ENCODE measurements around the gene ZNF653. TPM values are rescaled to one million over a fixed set of nuclear protein-coding genes. Genes with fewer than 3 reads are reported as not detected.

ZNF653 gene, protein sequence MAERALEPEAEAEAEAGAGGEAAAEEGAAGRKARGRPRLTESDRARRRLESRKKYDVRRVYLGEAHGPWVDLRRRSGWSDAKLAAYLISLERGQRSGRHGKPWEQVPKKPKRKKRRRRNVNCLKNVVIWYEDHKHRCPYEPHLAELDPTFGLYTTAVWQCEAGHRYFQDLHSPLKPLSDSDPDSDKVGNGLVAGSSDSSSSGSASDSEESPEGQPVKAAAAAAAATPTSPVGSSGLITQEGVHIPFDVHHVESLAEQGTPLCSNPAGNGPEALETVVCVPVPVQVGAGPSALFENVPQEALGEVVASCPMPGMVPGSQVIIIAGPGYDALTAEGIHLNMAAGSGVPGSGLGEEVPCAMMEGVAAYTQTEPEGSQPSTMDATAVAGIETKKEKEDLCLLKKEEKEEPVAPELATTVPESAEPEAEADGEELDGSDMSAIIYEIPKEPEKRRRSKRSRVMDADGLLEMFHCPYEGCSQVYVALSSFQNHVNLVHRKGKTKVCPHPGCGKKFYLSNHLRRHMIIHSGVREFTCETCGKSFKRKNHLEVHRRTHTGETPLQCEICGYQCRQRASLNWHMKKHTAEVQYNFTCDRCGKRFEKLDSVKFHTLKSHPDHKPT
- 6.6 and 11.1 TPM in 2 replicates for total RNA-seq

GRCh38 chr19:11505504-11506100 lies at the start of gene ZNF653:
Gene ZNF653, minus strand, starts transcription at chr19:11505839. Its CDS starts 53 bp downstream, at chr19:11505786.

DNA sequence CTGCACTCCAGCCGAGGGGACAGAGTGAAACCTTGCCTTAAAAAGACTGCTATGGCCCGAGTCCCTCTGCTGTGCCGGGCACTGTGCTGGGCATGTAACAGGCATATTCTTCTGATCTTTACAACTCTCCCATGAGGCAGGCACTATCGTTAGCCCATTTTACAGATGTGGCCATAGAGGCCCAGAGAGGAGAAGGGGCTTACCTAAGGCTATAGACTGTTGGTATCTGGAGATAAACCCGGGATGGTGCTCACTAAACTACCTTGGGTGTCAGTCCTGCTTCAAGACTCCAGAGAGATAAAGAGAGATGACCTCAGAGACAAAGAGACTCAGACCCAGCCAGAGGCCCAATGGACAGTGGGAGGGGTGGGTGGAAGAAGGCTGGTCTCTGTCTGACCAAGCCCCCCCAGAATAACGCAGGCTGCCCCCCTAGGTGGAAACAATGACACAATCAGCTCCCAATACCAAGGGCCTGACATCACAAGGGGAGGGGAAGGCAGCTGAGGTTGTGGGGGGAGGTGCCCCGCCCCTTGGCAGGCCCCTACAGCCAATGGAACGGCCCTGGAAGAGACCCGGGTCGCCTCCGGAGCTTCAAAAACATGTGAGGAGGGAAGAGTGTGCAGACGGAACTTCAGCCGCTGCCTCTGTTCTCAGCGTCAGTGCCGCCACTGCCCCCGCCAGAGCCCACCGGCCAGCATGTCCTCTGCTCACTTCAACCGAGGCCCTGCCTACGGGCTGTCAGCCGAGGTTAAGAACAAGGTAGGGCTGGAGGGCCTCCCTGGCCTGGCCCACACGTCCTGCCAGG lies 32.8 kb upstream of the ZNF653 start, which contains the start of gene CNN1:
TSS of gene CNN1 (plus strand) at position 620 of the 805 bp plus-strand sequence. CDS start at position 697, 77 bp downstream.

GRCh38 chr19:11528551-11529341 lies 23.1 kb upstream of the ZNF653 start, which contains the start of gene ECSIT:
Gene ECSIT, minus strand, starts transcription at chr19:11529134. Its CDS starts 9,964 bp downstream, at chr19:11519170.

GRCh38 chr19:11480715-11481533 lies 24.7 kb downstream of the ZNF653 start, which contains the start of gene ELAVL3:
Gene ELAVL3, minus strand, starts transcription at chr19:11481046. Its CDS starts 438 bp downstream, at chr19:11480608.

GRCh38 chr19:11435057-11435832 lies 70.4 kb downstream of the ZNF653 start, which contains the start of the genes ODAD3 and PRKCSH:
Gene ODAD3, minus strand, starts transcription at chr19:11435121. Its CDS starts 105 bp downstream, at chr19:11435016.
Gene PRKCSH, plus strand, starts transcription at chr19:11435635. Its CDS starts 483 bp downstream, at chr19:11436118.

Other genes starting within 250 kb of the ZNF653 start
- 16.4 and 16.6 TPM in 2 replicates for gene DOCK6, start 243.3 kb downstream of the ZNF653 start, total RNA-seq
- gene TSPAN16, start 209.7 kb downstream of the ZNF653 start, total RNA-seq: not detected in 2 replicates
- 38.8 and 42.9 TPM in 2 replicates for gene RAB3D, start 166.2 kb downstream of the ZNF653 start, total RNA-seq
- 128 and 178 TPM in 2 replicates for gene TMEM205, start 159.6 kb downstream of the ZNF653 start, total RNA-seq
- gene CCDC159, start 159.3 kb downstream of the ZNF653 start, total RNA-seq: 6.7 and 8.1 TPM in 2 replicates
- 4.1 and 5.3 TPM in 2 replicates for gene PLPPR2, start 150.4 kb downstream of the ZNF653 start, total RNA-seq
- gene SWSAP1, start 131.2 kb downstream of the ZNF653 start, total RNA-seq: 0.21 and 0.72 TPM in 2 replicates
- gene EPOR, start 121.5 kb downstream of the ZNF653 start, total RNA-seq: 0.85 and 0.96 TPM in 2 replicates
- 1.4 TPM in 1 of 2 replicates, not detected in the other for gene RGL3, start 86.5 kb downstream of the ZNF653 start, total RNA-seq
- gene ODAD3, start 70.7 kb downstream of the ZNF653 start, total RNA-seq: under 0.01 TPM in 1 of 2 replicates, not detected in the other
- 107 TPM in 2 replicates for gene PRKCSH, start 70.2 kb downstream of the ZNF653 start, total RNA-seq
- not detected in 2 replicates for gene ELAVL3, start 24.8 kb downstream of the ZNF653 start, total RNA-seq
- 41.2 and 71.0 TPM in 2 replicates for gene ECSIT, start 23.3 kb upstream of the ZNF653 start, total RNA-seq
- gene CNN1, start 33.0 kb upstream of the ZNF653 start, total RNA-seq: 1.7 TPM in 1 of 2 replicates, not detected in the other
- gene ELOF1, start 53.4 kb upstream of the ZNF653 start, total RNA-seq: 27.1 and 28.9 TPM in 2 replicates
- 46.7 and 66.5 TPM in 2 replicates for gene ACP5, start 71.8 kb upstream of the ZNF653 start, total RNA-seq
- gene ZNF627, start 91.6 kb upstream of the ZNF653 start, total RNA-seq: 22.6 and 24.6 TPM in 2 replicates
- gene ZNF823, start 233.1 kb upstream of the ZNF653 start, total RNA-seq: 6.4 and 8.7 TPM in 2 replicates

All from tracheal epithelial cell (primary cell).